Naive thymus-derived CD8-positive, alpha-beta T cell (primary cell): ENCODE data around the gene GAPDHS. TPM values are rescaled to one million over a fixed set of nuclear protein-coding genes. Genes with fewer than 3 reads are reported as not detected.

Experiments used
- polyA plus RNA-seq, 3 donors: library from polyadenylated mRNA; unstranded; fragments of 300-500 nt; fragmentation: Illumina TruSeq; gene quantifications; one replicate each; pipeline ENCODE4 v1.2.3, GENCODE V29; 2021
- total RNA-seq, 8 experiments: library from RNA in 2 of 8; stranded (reverse) in 2 of 8; gene quantifications; one replicate each; pipeline ENCODE4 v1.2.3 and lab custom pipeline; 2021 to 2026

GAPDHS gene
- total and polyA plus RNA-seq, 5 experiments from 2014 or later: not detected

Other genes starting within 250 kb of the GAPDHS start
- gene MAG, start 241.3 kb upstream of the GAPDHS start, total RNA-seq: not detected
- under 1 TPM in 1 of 3 donors, not detected in 2; 0.08 TPM for gene MAG, start 241.3 kb upstream of the GAPDHS start, polyA plus RNA-seq
- 10 to 100 TPM; 20.0 to 21.1 TPM for gene CD22, start 204.3 kb upstream of the GAPDHS start, total RNA-seq
- gene CD22, start 204.3 kb upstream of the GAPDHS start, polyA plus RNA-seq: under 1 TPM in 2 of 3 donors, not detected in 1; 0.46 to 0.73 TPM
- gene FFAR1, start 185.6 kb upstream of the GAPDHS start, total RNA-seq: not detected
- gene FFAR1, start 185.6 kb upstream of the GAPDHS start, polyA plus RNA-seq: not detected
- not detected for gene FFAR3, start 175.0 kb upstream of the GAPDHS start, total RNA-seq
- gene FFAR3, start 175.0 kb upstream of the GAPDHS start, polyA plus RNA-seq: not detected
- gene GPR42, start 162.4 kb upstream of the GAPDHS start, total RNA-seq: not detected
- not detected for gene GPR42, start 162.4 kb upstream of the GAPDHS start, polyA plus RNA-seq
- gene FFAR2, start 85.2 kb upstream of the GAPDHS start, total RNA-seq: not detected
- not detected for gene FFAR2, start 85.2 kb upstream of the GAPDHS start, polyA plus RNA-seq
- not detected for gene KRTDAP, start 43.0 kb upstream of the GAPDHS start, total RNA-seq
- gene KRTDAP, start 43.0 kb upstream of the GAPDHS start, polyA plus RNA-seq: not detected
- 1 to 10 TPM; 1.8 to 2.6 TPM for gene DMKN, start 19.8 kb upstream of the GAPDHS start, total RNA-seq
- 1 to 10 TPM in 1 of 3 donors, under 1 TPM in 2; 0.27 to 5.8 (median 0.42) TPM for gene DMKN, start 19.8 kb upstream of the GAPDHS start, polyA plus RNA-seq
- under 1 TPM in 1 of 2 experiments, not detected in 1; 0.31 TPM for gene SBSN, start 5.1 kb upstream of the GAPDHS start, total RNA-seq
- gene SBSN, start 5.1 kb upstream of the GAPDHS start, polyA plus RNA-seq: not detected
- gene TMEM147, start 12.2 kb downstream of the GAPDHS start, total RNA-seq: 10 to 100 TPM; 31.1 to 34.3 TPM
- 100 to 1,000 TPM; 151 to 159 (median 157) TPM for gene TMEM147, start 12.2 kb downstream of the GAPDHS start, polyA plus RNA-seq
- gene ATP4A, start 30.2 kb downstream of the GAPDHS start, total RNA-seq: not detected
- gene ATP4A, start 30.2 kb downstream of the GAPDHS start, polyA plus RNA-seq: not detected
- gene PMIS2, start 52.7 kb downstream of the GAPDHS start, total RNA-seq: not detected
- not detected for gene PMIS2, start 52.7 kb downstream of the GAPDHS start, polyA plus RNA-seq
- 10 to 100 TPM; 27.1 to 29.8 TPM for gene HAUS5, start 79.3 kb downstream of the GAPDHS start, total RNA-seq
- gene HAUS5, start 79.3 kb downstream of the GAPDHS start, polyA plus RNA-seq: 1 to 10 TPM; 6.6 to 7.7 (median 7.2) TPM
- gene RBM42, start 95.6 kb downstream of the GAPDHS start, total RNA-seq: 10 to 100 TPM; 55.5 to 56.2 TPM
- gene RBM42, start 95.6 kb downstream of the GAPDHS start, polyA plus RNA-seq: 10 to 100 TPM; 54.1 to 59.7 (median 58.0) TPM
- gene ETV2, start 108.3 kb downstream of the GAPDHS start, total RNA-seq: 1 to 10 TPM in 1 of 2 experiments, under 1 TPM in 1; 0.55 to 1.0 TPM
- under 1 TPM in 2 of 3 donors, not detected in 1; 0.27 to 0.47 TPM for gene ETV2, start 108.3 kb downstream of the GAPDHS start, polyA plus RNA-seq
- 100 to 1,000 TPM; 197 to 212 TPM for gene COX6B1, start 114.9 kb downstream of the GAPDHS start, total RNA-seq
- 100 to 1,000 TPM; 824 to 920 (median 852) TPM for gene COX6B1, start 114.9 kb downstream of the GAPDHS start, polyA plus RNA-seq
- gene UPK1A, start 133.1 kb downstream of the GAPDHS start, total RNA-seq: not detected
- not detected for gene UPK1A, start 133.1 kb downstream of the GAPDHS start, polyA plus RNA-seq
- under 1 TPM; 0.21 to 0.36 TPM for gene ZBTB32, start 171.1 kb downstream of the GAPDHS start, total RNA-seq
- under 1 TPM; 0.15 to 0.68 (median 0.43) TPM for gene ZBTB32, start 171.1 kb downstream of the GAPDHS start, polyA plus RNA-seq
- 10 to 100 TPM; 73.9 to 79.2 TPM for gene KMT2B, start 184.5 kb downstream of the GAPDHS start, total RNA-seq
- 1 to 10 TPM in 1 of 3 donors, under 1 TPM in 2; 0.60 to 2.8 (median 0.83) TPM for gene KMT2B, start 184.5 kb downstream of the GAPDHS start, polyA plus RNA-seq
- 10 to 100 TPM; 79.8 to 82.5 TPM for gene IGFLR1, start 209.0 kb downstream of the GAPDHS start, total RNA-seq
- gene IGFLR1, start 209.0 kb downstream of the GAPDHS start, polyA plus RNA-seq: 10 to 100 TPM; 70.2 to 92.7 (median 92.6) TPM
- 10 to 100 TPM; 52.7 to 53.1 TPM for gene U2AF1L4, start 212.0 kb downstream of the GAPDHS start, total RNA-seq
- gene U2AF1L4, start 212.0 kb downstream of the GAPDHS start, polyA plus RNA-seq: 10 to 100 TPM; 43.1 to 93.1 (median 76.6) TPM
- 10 to 100 TPM; 23.0 to 26.2 TPM for gene PSENEN, start 212.2 kb downstream of the GAPDHS start, total RNA-seq
- 10 to 100 TPM; 68.7 to 76.5 (median 71.2) TPM for gene PSENEN, start 212.2 kb downstream of the GAPDHS start, polyA plus RNA-seq
- gene LIN37, start 215.1 kb downstream of the GAPDHS start, total RNA-seq: 10 to 100 TPM; 14.0 to 16.6 TPM
- gene LIN37, start 215.1 kb downstream of the GAPDHS start, polyA plus RNA-seq: 10 to 100 TPM in 1 of 3 donors, 1 to 10 TPM in 2; 5.4 to 15.5 (median 8.1) TPM
- gene HSPB6, start 223.6 kb downstream of the GAPDHS start, total RNA-seq: not detected
- gene HSPB6, start 223.6 kb downstream of the GAPDHS start, polyA plus RNA-seq: not detected
- gene PROSER3, start 224.7 kb downstream of the GAPDHS start, total RNA-seq: 10 to 100 TPM; 42.0 to 43.5 TPM
- 1 to 10 TPM; 3.4 to 7.4 (median 5.8) TPM for gene PROSER3, start 224.7 kb downstream of the GAPDHS start, polyA plus RNA-seq
- 10 to 100 TPM in 1 of 2 experiments, 1 to 10 TPM in 1; 8.7 to 11.1 TPM for gene ARHGAP33, start 242.1 kb downstream of the GAPDHS start, total RNA-seq
- gene ARHGAP33, start 242.1 kb downstream of the GAPDHS start, polyA plus RNA-seq: under 1 TPM in 1 of 3 donors, not detected in 2; 0.13 TPM